NT2/D1 (cell line): Measurements from ENCODE around the gene PEPD.

Experiments used
- SUZ12 ChIP-seq: IDR thresholded peaks from 2 replicates; pipeline ENCODE4 v1.6.1; 2011; ENCODE audit not compliant: insufficient read length, insufficient read depth; ENCODE audit errors: extremely low read depth
- YY1 ChIP-seq: IDR thresholded peaks from 2 replicates; pipeline ENCODE4 v1.6.1; 2011; ENCODE audit not compliant: insufficient read length, insufficient read depth
- ZNF274 ChIP-seq: IDR thresholded peaks from 2 replicates; pipeline ENCODE4 v1.6.1; 2011; ENCODE audit warnings: mild to moderate bottlenecking, low read depth, low read length

DNA sequence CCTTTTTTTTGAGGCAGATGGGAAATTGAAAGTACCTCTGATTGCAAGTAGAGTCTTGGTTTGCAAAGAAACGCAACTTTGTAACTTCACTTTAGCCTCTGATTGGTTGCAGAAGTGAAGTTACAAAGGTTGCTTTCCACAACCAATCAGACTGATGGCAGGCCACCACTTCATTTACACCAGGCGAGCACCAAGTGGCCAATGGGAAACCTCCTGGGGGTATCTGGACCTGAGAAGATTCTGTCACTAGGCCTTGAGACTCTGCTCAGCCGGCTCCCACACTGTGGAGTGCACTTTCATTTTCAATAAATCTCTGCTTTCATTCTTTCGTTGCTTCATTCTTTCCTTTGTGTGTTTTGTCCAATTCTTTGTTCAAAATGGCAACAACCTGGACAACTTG, 19.1 kb downstream of the PEPD start:
- TF ChIP-seq YY1 = no peak
- TF ChIP-seq ZNF274 = no peak
- no peak for TF ChIP-seq SUZ12
